MM.1S (cell line): ENCODE data around the gene CLSTN1.

Experiments
- DNase-seq: peaks from one replicate; pipeline ENCODE4 v3.0.0-alpha.2; 2015
- H2AFZ ChIP-seq: fragments of 300-600 bp; sonication (generic); 2 replicates; pipeline ENCODE4 v1.6.0; 2016; ENCODE audit warnings: antibody characterized with exemption, low read length
- H3F3A ChIP-seq: fragments of 300-600 bp; sonication (generic); 2 replicates; pipeline ENCODE4 v1.6.1; 2016; ENCODE audit warnings: mild to moderate bottlenecking, antibody characterized with exemption, low read length, moderate library complexity, mixed read lengths; ENCODE audit not compliant: insufficient read depth
- H3K27ac ChIP-seq: fragments of 300-600 bp; sonication (generic); 2 replicates; pipeline ENCODE4 v1.5.1; 2016; ENCODE audit warnings: mild to moderate bottlenecking, low read length
- H3K27me3 ChIP-seq: fragments of 300-600 bp; sonication (generic); replicated peaks from 2 replicates; pipeline ENCODE4 v1.6.0; 2016; ENCODE audit warnings: low read length; ENCODE audit not compliant: insufficient read depth
- H3K36me3 ChIP-seq: fragments of 300-600 bp; sonication (generic); replicated peaks from 2 replicates; pipeline ENCODE4 v1.6.1; 2016; ENCODE audit warnings: mild to moderate bottlenecking, low read length, mixed read lengths; ENCODE audit not compliant: insufficient read depth
- H3K4me1 ChIP-seq: fragments of 300-600 bp; sonication (generic); 2 replicates; pipeline ENCODE4 v1.6.1; 2016; ENCODE audit warnings: low read length, mixed read lengths
- H3K4me2 ChIP-seq: fragments of 300-600 bp; sonication (generic); 2 replicates; pipeline ENCODE4 v1.6.0; 2016; ENCODE audit warnings: low read depth, low read length
- H3K4me3 ChIP-seq: fragments of 300-600 bp; sonication (generic); 2 replicates; pipeline ENCODE4 v1.5.1; 2016; ENCODE audit warnings: low read length, mixed read lengths
- H3K79me2 ChIP-seq: fragments of 300-600 bp; sonication (generic); 2 replicates; pipeline ENCODE4 v1.6.1; 2016; ENCODE audit warnings: mixed run types, low read length, mixed read lengths
- H3K9ac ChIP-seq: fragments of 300-600 bp; sonication (generic); 2 replicates; pipeline ENCODE4 v1.6.1; 2016; ENCODE audit warnings: low read length, mixed read lengths
- H3K9me2 ChIP-seq: fragments of 300-600 bp; sonication (generic); replicated peaks from 2 replicates; pipeline ENCODE4 v1.6.1; 2016; ENCODE audit warnings: mild to moderate bottlenecking, low read length, mixed read lengths; ENCODE audit not compliant: insufficient read depth
- H3K9me3 ChIP-seq: fragments of 300-600 bp; sonication (generic); replicated peaks from 2 replicates; pipeline ENCODE4 v1.6.1; 2016; ENCODE audit warnings: mild to moderate bottlenecking, low read length, mixed read lengths; ENCODE audit not compliant: insufficient read depth
- H4K20me1 ChIP-seq: fragments of 300-600 bp; sonication (generic); 2 replicates; pipeline ENCODE4 v1.6.1; 2016; ENCODE audit warnings: mild to moderate bottlenecking, low read length, moderate library complexity, mixed read lengths; ENCODE audit not compliant: insufficient read depth
- CTCF ChIP-seq: fragments of 300-600 bp; sonication (generic); IDR thresholded peaks from 2 replicates; pipeline ENCODE4 v1.5.1; 2016; ENCODE audit warnings: antibody characterized with exemption, low read length, mixed read lengths
- EZH2 ChIP-seq: fragments of 300-600 bp; sonication (generic); optimal IDR thresholded peaks from 2 replicates; pipeline ENCODE3; 2017; ENCODE audit warnings: low read depth, mild to moderate bottlenecking, antibody characterized with exemption, low read length, mixed read lengths
- EZH2phosphoT487 ChIP-seq: fragments of 300-600 bp; sonication (generic); IDR thresholded peaks from 2 replicates; pipeline ENCODE4 v1.6.1; 2018; ENCODE audit warnings: antibody characterized with exemption, low read length

CLSTN1 gene

GRCh38 chr1:9782897-9783296 lies 40.9 kb downstream of the CLSTN1 start:
- Histone ChIP-seq H3F3A (peaks cover 14% of the 10 kb centered on the region), H3K27ac (no peak overlapping the region), H3K4me3 (no peak overlapping the region), H3K9ac (no peak overlapping the region), H3K4me2 (no peak overlapping the region), H4K20me1 (no peaks in the 10 kb centered on the region), H3K27me3 (no peaks in the 10 kb centered on the region), H3K36me3 (no peaks in the 10 kb centered on the region), H3K79me2 (peaks cover 69% of the 10 kb centered on the region), H3K4me1 (peaks cover 12% of the 10 kb centered on the region), H3K9me2 (no peaks in the 10 kb centered on the region), H2AFZ (no peak overlapping the region), H3K9me3 (no peaks in the 10 kb centered on the region)
- TF ChIP-seq CTCF (no peak), EZH2phosphoT487 (no peak)
- DNase-seq = no peak

- DNase-seq = no peak
- H3F3A ChIP-seq = peaks cover 8% of the 10 kb centered on the region
- H3K9me2 ChIP-seq = no peaks in the 10 kb centered on the region
- TF ChIP-seq EZH2phosphoT487 = no peak
- TF ChIP-seq CTCF = no peak
- no peak for TF ChIP-seq EZH2
- no peaks in the 10 kb centered on the region for H3K9me3 ChIP-seq
- no peak overlapping the region for H3K9ac ChIP-seq
- no peak overlapping the region for H3K4me3 ChIP-seq
- no peaks in the 10 kb centered on the region for H3K27me3 ChIP-seq
- H3K27ac ChIP-seq = no peak overlapping the region
- no peaks in the 10 kb centered on the region for H4K20me1 ChIP-seq
- no peak overlapping the region for H3K4me2 ChIP-seq
- H3K79me2 ChIP-seq = peaks cover 73% of the 10 kb centered on the region
- peaks cover 12% of the 10 kb centered on the region for H3K4me1 ChIP-seq
- no peak overlapping the region for H2AFZ ChIP-seq
- no peaks in the 10 kb centered on the region for H3K36me3 ChIP-seq
Observed at GRCh38 chr1:9782116-9782751, 41.5 kb downstream of the CLSTN1 start.

- Histone ChIP-seq H4K20me1 (no peaks in the 10 kb centered on the region), H3K9me2 (no peaks in the 10 kb centered on the region), H3K9me3 (no peaks in the 10 kb centered on the region), H3K27me3 (no peaks in the 10 kb centered on the region), H3F3A (no peaks in the 10 kb centered on the region), H3K4me2 (no peak overlapping the region), H3K4me1 (no peaks in the 10 kb centered on the region), H3K79me2 (peaks cover 76% of the 10 kb centered on the region), H2AFZ (no peak overlapping the region), H3K36me3 (no peaks in the 10 kb centered on the region), H3K4me3 (no peak overlapping the region), H3K27ac (no peak overlapping the region), H3K9ac (no peak overlapping the region)
- no peak for DNase-seq
- TF ChIP-seq EZH2 = no peak
- TF ChIP-seq EZH2phosphoT487 = no peak
- TF ChIP-seq CTCF = no peak
Observed at GRCh38 chr1:9780554-9781110, 43.1 kb downstream of the CLSTN1 start.
